K562 (cell line): ENCODE results near the gene CDC45. TPM values are rescaled to one million over a fixed set of nuclear protein-coding genes. Genes with fewer than 3 reads are reported as not detected.

ENCODE experiments used
- CREB5 ChIP-seq: fragments of 250-450 bp; sonication (Bioruptor Pico); IDR thresholded peaks from 2 replicates; pipeline ENCODE4 v1.5.0; 2020; ENCODE audit warnings: mild to moderate bottlenecking
- DPF2 ChIP-seq: fragments of 450-650 bp; IDR thresholded peaks from 2 replicates; pipeline ENCODE4 v1.6.1; 2016
- ETS2 ChIP-seq: IDR thresholded peaks from 2 replicates; pipeline ENCODE4 v1.6.1; 2016; ENCODE audit warnings: borderline replicate concordance, missing genetic modification characterization, mild to moderate bottlenecking, moderate library complexity, missing compliant biosample characterization; ENCODE audit not compliant: poor library complexity, severe bottlenecking
- FOXA3 ChIP-seq, 2 experiments: fragments of 450-650 bp in 1 of 2; sonication (generic) in 1 of 2; formaldehyde crosslinking; IDR thresholded peaks in 1 of 2; conservative IDR thresholded peaks in 1 of 2; 2 replicates each; pipeline versions ENCODE4 v1.4.0 to v1.8.0; 2020 to 2022; ENCODE audit warnings: mild to moderate bottlenecking in 2 of 2, missing genetic modification reagents in 1 of 2
- KDM5B ChIP-seq: fragments of 200-600 bp; sonication (generic); IDR thresholded peaks from 2 replicates; pipeline ENCODE4 v1.6.1; 2012; ENCODE audit warnings: low read depth, mild to moderate bottlenecking, moderate library complexity, low read length, control low read depth, inconsistent platforms; ENCODE audit not compliant: insufficient replicate concordance
- MAFF ChIP-seq: IDR thresholded peaks from 2 replicates; pipeline ENCODE4 v1.6.1; 2012; ENCODE audit warnings: low read length, improper control_type of control experiment
- MXD1 ChIP-seq: fragments of 250-450 bp; sonication (Bioruptor Pico); IDR thresholded peaks from 2 replicates; pipeline ENCODE4 v1.8.0; 2021; ENCODE audit warnings: borderline replicate concordance, mild to moderate bottlenecking, moderate library complexity; ENCODE audit not compliant: poor library complexity, severe bottlenecking
- PHB2 ChIP-seq: fragments of 450-650 bp; IDR thresholded peaks from 2 replicates; pipeline ENCODE4 v1.6.1; 2017; ENCODE audit warnings: low read depth
- PRPF4 ChIP-seq: fragments of 200-400 bp; formaldehyde crosslinking; IDR thresholded peaks from one replicate; pipeline ENCODE4 v1.6.1; 2017; ENCODE audit warnings: low read length, low read depth, mild to moderate bottlenecking; ENCODE audit not compliant: insufficient read depth, poor library complexity, severe bottlenecking
- RBBP5 ChIP-seq: fragments of 200-600 bp; sonication (generic); IDR thresholded peaks from 2 replicates; pipeline ENCODE4 v1.6.1; 2012; ENCODE audit warnings: borderline replicate concordance, mild to moderate bottlenecking, low read length, control low read depth, inconsistent platforms; ENCODE audit not compliant: insufficient read depth, poor library complexity, severe bottlenecking
- SIRT6 ChIP-seq: IDR thresholded peaks from one replicate; pipeline ENCODE4 v1.6.1; 2012; ENCODE audit warnings: low read depth, mild to moderate bottlenecking, control low read depth, inconsistent platforms, low read length, moderate library complexity
- SP1 ChIP-seq: sonication (generic); formaldehyde crosslinking; IDR thresholded peaks from 2 replicates; pipeline ENCODE4 v1.8.1; 2022; ENCODE audit warnings: mild to moderate bottlenecking, missing genetic modification reagents
- SREBF2 ChIP-seq: sonication (generic); formaldehyde crosslinking; IDR thresholded peaks from 2 replicates; pipeline ENCODE4 v1.4.0; 2020; ENCODE audit warnings: mild to moderate bottlenecking, missing genetic modification reagents
- ZNF134 ChIP-seq: fragments of 250-450 bp; sonication (Bioruptor Pico); conservative IDR thresholded peaks from 2 replicates; pipeline ENCODE4 v1.4.0; 2020
- ZNF79 ChIP-seq: fragments of 250-450 bp; sonication (Bioruptor Pico); IDR thresholded peaks from 2 replicates; pipeline ENCODE4 v1.4.0; 2020; ENCODE audit warnings: low read depth, mild to moderate bottlenecking, moderate library complexity
- polyA plus RNA-seq, 8 experiments: library from polyadenylated mRNA; depleted of rRNA in 4 of 8; stranded (reverse) in 5 of 8; unstranded in 3 of 8; fragments of >200 nt; fragmentation: Nextera tagmentation in 2 of 8; fragmentation: Illumina TruSeq in 1 of 8; extraction: Ambion mirVana in 2 of 8; extraction: Trizol in 1 of 8; gene quantifications; 2 replicates each; pipeline versions ENCODE4 v1.2.1 to v1.2.3, GENCODE V29; 2011 to 2014; ENCODE audit warnings: inconsistent platforms in 1 of 8, missing spikeins in 1 of 8
- total RNA-seq, 7 experiments: library from RNA; depleted of rRNA in 6 of 7; stranded (reverse); fragments of >200 nt in 6 of 7; fragmentation: Illumina TruSeq in 2 of 7; extraction: Trizol in 2 of 7; gene quantifications; 2 replicates each; pipeline versions ENCODE4 v1.2.1 to v1.2.3, GENCODE V29; 2011 to 2021; ENCODE audit warnings: low replicate concordance in 1 of 7
- TF ChIP-seq, protein P1 (sequence below): fragments of 250-450 bp; sonication (Bioruptor Pico); IDR thresholded peaks from 2 replicates; pipeline ENCODE4 v1.4.0; 2020; ENCODE audit warnings: mild to moderate bottlenecking, moderate library complexity
- TF ChIP-seq, protein P2 (sequence below): fragments of 200-800 bp; sonication (Bioruptor generic); IDR thresholded peaks from 2 replicates; pipeline ENCODE4 v1.6.1; 2017; ENCODE audit warnings: missing genetic modification characterization, missing compliant biosample characterization

The CDC45 gene
- total and polyA plus RNA-seq, 9 of the 15 experiments (the other 6 are each of a cell fraction or from before 2014, with no cell fraction given), result 251 to 580 (median 410) TPM

GRCh38 chr22:19479355-19480172, at the start of gene CDC45 (continued):
- TF ChIP-seq, protein P1, sequence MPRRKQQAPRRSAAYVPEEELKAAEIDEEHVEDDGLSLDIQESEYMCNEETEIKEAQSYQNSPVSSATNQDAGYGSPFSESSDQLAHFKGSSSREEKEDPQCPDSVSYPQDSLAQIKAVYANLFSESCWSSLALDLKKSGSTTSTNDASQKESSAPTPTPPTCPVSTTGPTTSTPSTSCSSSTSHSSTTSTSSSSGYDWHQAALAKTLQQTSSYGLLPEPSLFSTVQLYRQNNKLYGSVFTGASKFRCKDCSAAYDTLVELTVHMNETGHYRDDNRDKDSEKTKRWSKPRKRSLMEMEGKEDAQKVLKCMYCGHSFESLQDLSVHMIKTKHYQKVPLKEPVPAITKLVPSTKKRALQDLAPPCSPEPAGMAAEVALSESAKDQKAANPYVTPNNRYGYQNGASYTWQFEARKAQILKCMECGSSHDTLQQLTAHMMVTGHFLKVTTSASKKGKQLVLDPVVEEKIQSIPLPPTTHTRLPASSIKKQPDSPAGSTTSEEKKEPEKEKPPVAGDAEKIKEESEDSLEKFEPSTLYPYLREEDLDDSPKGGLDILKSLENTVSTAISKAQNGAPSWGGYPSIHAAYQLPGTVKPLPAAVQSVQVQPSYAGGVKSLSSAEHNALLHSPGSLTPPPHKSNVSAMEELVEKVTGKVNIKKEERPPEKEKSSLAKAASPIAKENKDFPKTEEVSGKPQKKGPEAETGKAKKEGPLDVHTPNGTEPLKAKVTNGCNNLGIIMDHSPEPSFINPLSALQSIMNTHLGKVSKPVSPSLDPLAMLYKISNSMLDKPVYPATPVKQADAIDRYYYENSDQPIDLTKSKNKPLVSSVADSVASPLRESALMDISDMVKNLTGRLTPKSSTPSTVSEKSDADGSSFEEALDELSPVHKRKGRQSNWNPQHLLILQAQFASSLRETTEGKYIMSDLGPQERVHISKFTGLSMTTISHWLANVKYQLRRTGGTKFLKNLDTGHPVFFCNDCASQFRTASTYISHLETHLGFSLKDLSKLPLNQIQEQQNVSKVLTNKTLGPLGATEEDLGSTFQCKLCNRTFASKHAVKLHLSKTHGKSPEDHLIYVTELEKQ (CRISPR knock-in tag), result peak; percentile 62; the same call in 1 of the 2 replicates
- no peak for TF ChIP-seq SP1 (CRISPR knock-in tag)
- TF ChIP-seq KDM5B, result peak; percentile 96
- peak; percentile 88 for TF ChIP-seq ZNF79 (CRISPR knock-in tag)
- peak; percentile 90 for TF ChIP-seq MXD1 (CRISPR knock-in tag)
- TF ChIP-seq SIRT6, result peak; percentile 2
- no peak for TF ChIP-seq DPF2
- peak; percentile 88 for TF ChIP-seq ZNF134 (CRISPR knock-in tag)
- no peak for TF ChIP-seq MAFF
- peak; percentile 17 for TF ChIP-seq PRPF4
- TF ChIP-seq RBBP5, result peak; percentile 99
- TF ChIP-seq FOXA3 (CRISPR knock-in tag; conservative IDR thresholded peaks at IDR 0.05 in 1 of 2, IDR thresholded peaks at IDR 0.05 in 1 of 2), result peak in 1 of 2 experiments; percentile 86; a peak in 2 of 4 replicates
- TF ChIP-seq, protein P2, sequence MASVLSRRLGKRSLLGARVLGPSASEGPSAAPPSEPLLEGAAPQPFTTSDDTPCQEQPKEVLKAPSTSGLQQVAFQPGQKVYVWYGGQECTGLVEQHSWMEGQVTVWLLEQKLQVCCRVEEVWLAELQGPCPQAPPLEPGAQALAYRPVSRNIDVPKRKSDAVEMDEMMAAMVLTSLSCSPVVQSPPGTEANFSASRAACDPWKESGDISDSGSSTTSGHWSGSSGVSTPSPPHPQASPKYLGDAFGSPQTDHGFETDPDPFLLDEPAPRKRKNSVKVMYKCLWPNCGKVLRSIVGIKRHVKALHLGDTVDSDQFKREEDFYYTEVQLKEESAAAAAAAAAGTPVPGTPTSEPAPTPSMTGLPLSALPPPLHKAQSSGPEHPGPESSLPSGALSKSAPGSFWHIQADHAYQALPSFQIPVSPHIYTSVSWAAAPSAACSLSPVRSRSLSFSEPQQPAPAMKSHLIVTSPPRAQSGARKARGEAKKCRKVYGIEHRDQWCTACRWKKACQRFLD, result no peak
- TF ChIP-seq ETS2 (tag), result peak; percentile 13
- no peak for TF ChIP-seq SREBF2 (CRISPR knock-in tag)
- TF ChIP-seq PHB2, result no peak
- TF ChIP-seq CREB5 (CRISPR knock-in tag), result no peak
